Measurements from ENCODE around the gene SORCS2.

SORCS2 gene

GRCh38 chr4:7753271-7753670 lies 560.9 kb downstream of the SORCS2 start:
- H3K27ac Mint-ChIP-seq, result no peak overlapping the region
- peaks cover 40% of the 10 kb centered on the region for H3K27me3 Mint-ChIP-seq
- H3K4me3 Mint-ChIP-seq, result no peak overlapping the region
- H3K4me1 Mint-ChIP-seq (ENCODE audit: low read depth), result peaks cover 37% of the 10 kb centered on the region
- no peaks in the 10 kb centered on the region for H3K9me3 Mint-ChIP-seq
- intact Hi-C loops (cut with micrococcal nuclease), result no loop called here
- H3K36me3 Mint-ChIP-seq (ENCODE audit: low read depth), result no peaks in the 10 kb centered on the region

- intact Hi-C loops (cut with micrococcal nuclease), result no loop called here
- Mint-ChIP-seq H3K9me3 (no peaks in the 10 kb centered on the region), H3K4me1 (ENCODE audit: low read depth) (peaks cover 33% of the 10 kb centered on the region), H3K36me3 (ENCODE audit: low read depth) (no peaks in the 10 kb centered on the region), H3K27ac (no peak overlapping the region), H3K27me3 (peaks cover 37% of the 10 kb centered on the region), H3K4me3 (no peak overlapping the region)
Measured at GRCh38 chr4:7753931-7754465, 561.7 kb downstream of the SORCS2 start.

- H3K36me3 Mint-ChIP-seq (ENCODE audit: low read depth), result no peaks in the 10 kb centered on the region
- no peak overlapping the region for H3K4me3 Mint-ChIP-seq
- H3K27me3 Mint-ChIP-seq, result peaks cover 37% of the 10 kb centered on the region
- no peak overlapping the region for H3K27ac Mint-ChIP-seq
- H3K4me1 Mint-ChIP-seq (ENCODE audit: low read depth), result peaks cover 32% of the 10 kb centered on the region
- intact Hi-C loops (cut with micrococcal nuclease), result no loop called here
- no peaks in the 10 kb centered on the region for H3K9me3 Mint-ChIP-seq
Measured at GRCh38 chr4:7754565-7755262, 562.4 kb downstream of the SORCS2 start.

GRCh38 chr4:7755561-7755960 lies 563.2 kb downstream of the SORCS2 start:
- Mint-ChIP-seq H3K4me3 (no peak overlapping the region), H3K27ac (peak overlapping the region; percentile 17), H3K36me3 (ENCODE audit: low read depth) (no peaks in the 10 kb centered on the region), H3K27me3 (peaks cover 36% of the 10 kb centered on the region), H3K4me1 (ENCODE audit: low read depth) (peaks cover 38% of the 10 kb centered on the region), H3K9me3 (no peaks in the 10 kb centered on the region)
- intact Hi-C loops (cut with micrococcal nuclease), result no loop called here

DNA sequence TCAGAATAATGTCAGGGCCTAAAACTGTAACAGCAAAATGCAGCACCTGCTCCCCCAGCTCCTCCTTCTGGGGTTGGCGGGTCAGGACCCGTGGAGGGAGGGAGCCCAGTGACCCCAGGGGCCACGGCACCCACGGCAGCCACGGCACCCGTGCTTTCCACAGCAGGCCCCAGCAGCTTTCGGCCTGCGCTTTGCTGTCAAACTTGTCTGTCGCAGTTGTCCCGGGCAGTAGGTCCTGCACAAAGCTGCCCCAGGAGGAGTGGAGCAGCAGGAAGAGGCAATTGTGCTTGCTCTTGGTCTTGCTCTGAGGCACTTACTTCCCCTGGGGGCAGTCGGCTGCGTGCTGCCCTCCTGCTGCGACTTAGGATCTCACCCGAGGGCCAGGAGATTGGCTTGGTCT lies 563.7 kb downstream of the SORCS2 start:
- H3K9me3 Mint-ChIP-seq, result no peaks in the 10 kb centered on the region

DNA sequence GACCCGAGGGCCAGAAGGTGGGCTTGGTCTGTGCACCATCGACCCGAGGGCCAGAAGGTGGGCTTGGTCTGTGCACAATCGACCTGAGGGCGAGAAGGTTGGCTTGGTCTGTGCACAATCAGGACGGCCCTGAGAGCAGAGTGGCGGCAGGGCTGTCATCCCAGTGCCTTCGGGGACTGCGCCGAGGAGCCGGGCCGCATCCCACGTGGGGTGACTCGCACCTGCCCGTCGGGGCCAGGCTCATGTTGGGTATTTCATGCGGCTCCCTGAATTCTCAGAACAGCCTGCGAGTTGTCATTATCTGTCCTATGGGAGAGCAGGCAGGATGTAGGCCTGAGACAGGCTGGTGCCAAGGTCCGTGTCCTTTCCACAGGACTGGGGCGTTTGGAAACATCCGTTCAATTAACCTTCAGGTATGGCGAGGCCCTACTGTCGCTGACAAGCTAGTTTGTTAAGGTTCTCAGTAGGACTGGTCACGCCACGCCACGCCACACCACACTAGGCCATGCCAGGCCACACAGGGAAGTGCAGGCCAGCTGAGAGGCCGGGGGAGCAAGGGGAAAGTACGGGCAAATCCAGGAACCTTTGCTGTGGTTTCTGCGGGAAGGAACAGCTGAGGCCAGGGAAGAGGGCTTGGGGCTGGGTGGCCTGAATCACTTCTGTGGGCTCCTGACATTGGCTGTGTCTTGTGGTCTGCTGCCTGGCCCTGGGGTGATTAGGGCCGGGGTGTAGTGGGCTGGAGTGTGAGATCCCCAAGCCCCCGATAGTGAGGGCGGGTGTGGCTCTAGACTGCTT lies 564.4 kb downstream of the SORCS2 start:
- peaks cover 35% of the 10 kb centered on the region for H3K27me3 Mint-ChIP-seq
- intact Hi-C loops (cut with micrococcal nuclease), result no loop called here
- H3K36me3 Mint-ChIP-seq (ENCODE audit: low read depth), result no peaks in the 10 kb centered on the region
- H3K27ac Mint-ChIP-seq, result peak overlapping the region; percentile 64
- peaks cover 38% of the 10 kb centered on the region for H3K4me1 Mint-ChIP-seq (ENCODE audit: low read depth)
- no peaks in the 10 kb centered on the region for H3K9me3 Mint-ChIP-seq
- no peak overlapping the region for H3K4me3 Mint-ChIP-seq

More for the DNA sequence above, 563.7 kb downstream of the SORCS2 start:
- intact Hi-C loops (cut with micrococcal nuclease), result no loop called here
- Mint-ChIP-seq H3K27ac (no peak overlapping the region), H3K27me3 (peaks cover 36% of the 10 kb centered on the region), H3K36me3 (ENCODE audit: low read depth) (no peaks in the 10 kb centered on the region), H3K4me1 (ENCODE audit: low read depth) (peaks cover 38% of the 10 kb centered on the region), H3K4me3 (no peak overlapping the region)

DNA sequence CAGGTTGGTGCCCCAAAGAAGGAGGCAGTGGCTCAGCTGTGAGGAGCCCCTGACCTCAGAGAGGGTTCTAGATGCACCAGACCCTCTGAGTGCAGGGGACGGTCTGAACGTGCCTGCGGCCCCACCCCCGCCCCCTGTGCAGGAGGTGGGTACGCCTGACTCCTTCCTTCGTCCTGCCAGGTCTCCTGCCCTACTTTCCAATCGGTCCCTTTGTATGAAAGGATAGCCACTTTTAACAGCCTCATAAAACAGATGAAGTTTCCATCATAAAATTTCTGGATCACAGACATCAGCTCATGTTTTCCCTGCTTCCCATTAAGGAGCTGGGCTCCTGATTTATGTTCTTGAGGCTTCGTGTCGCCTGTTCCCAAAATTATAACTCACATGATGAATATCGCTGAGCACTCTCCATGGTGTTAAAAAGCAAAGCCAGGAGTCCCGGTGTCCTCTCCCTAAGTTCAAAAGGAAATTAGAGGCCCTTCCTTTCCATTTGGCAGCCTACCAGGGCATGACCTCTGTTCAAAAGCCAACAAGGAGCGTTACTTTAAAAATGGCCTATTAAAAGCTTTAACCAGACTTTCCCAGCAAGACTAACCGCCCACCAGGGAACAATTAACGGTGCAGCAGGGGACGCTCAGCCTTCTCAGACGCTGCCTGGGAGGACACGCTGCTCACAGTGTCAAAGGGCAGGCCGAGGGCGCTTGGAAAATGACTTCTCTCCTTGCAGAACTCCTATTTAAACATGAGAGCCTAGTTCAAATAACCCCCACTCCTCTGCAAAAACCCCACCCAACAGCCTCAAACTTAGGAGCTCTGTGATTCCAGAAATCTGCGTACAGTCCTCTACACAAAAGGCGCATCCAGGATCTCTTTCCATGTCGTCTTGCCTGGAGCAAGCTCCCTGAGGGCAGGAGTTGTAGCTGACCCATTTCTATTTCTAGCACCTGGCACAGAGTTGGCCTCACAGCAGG lies 565.4 kb downstream of the SORCS2 start:
- H3K27ac Mint-ChIP-seq, result peak overlapping the region; percentile 64
- H3K4me3 Mint-ChIP-seq, result no peak overlapping the region
- H3K4me1 Mint-ChIP-seq (ENCODE audit: low read depth), result peaks cover 35% of the 10 kb centered on the region
- no peaks in the 10 kb centered on the region for H3K36me3 Mint-ChIP-seq (ENCODE audit: low read depth)
- intact Hi-C loops (cut with micrococcal nuclease), result no loop called here
- no peaks in the 10 kb centered on the region for H3K9me3 Mint-ChIP-seq
- peaks cover 39% of the 10 kb centered on the region for H3K27me3 Mint-ChIP-seq

DNA sequence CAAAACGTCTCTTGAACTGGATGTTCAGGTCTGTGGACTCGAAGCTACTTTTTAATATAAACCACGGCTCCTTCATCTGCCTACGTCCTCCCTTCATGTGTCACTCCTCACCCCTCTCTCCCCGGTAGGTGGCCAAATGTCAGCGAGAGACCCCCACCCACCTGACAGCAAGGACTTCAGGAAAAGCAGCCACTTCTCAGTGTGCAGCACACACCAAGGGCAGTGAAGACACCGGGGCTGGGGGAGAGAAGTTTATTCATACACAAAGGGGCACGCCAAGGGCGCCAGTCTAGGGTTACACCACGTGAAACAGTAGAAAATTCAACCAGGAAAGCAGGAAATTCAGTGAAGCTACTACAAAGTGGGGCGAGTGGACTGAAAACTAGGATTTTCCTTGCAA lies 566.1 kb downstream of the SORCS2 start:
- Mint-ChIP-seq H3K9me3 (no peaks in the 10 kb centered on the region), H3K27ac (peak overlapping the region; percentile 64), H3K4me1 (ENCODE audit: low read depth) (peaks cover 34% of the 10 kb centered on the region), H3K36me3 (ENCODE audit: low read depth) (no peaks in the 10 kb centered on the region), H3K27me3 (peaks cover 42% of the 10 kb centered on the region), H3K4me3 (no peak overlapping the region)
- intact Hi-C loops (cut with micrococcal nuclease), result no loop called here

DNA sequence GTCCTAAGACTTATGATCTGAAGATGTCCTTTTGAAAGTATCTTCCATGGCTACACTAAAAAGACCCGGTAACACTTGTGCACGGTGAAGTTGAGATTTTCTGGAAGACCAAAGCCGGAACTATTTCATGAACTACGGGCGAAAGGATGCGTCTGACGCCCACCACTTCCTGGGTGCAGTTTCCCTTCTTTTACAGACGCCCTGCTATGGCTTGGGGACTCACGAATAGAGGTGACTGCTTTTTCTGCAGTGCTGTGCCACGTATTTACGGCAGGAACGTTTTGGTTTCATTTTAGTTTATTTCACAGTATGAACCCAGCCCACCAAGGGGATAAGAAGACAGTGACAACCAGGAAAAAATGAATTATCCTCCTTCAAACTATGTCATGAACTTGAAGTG lies 566.9 kb downstream of the SORCS2 start:
- Mint-ChIP-seq H3K4me3 (peak overlapping the region; percentile 32), H3K36me3 (ENCODE audit: low read depth) (no peaks in the 10 kb centered on the region), H3K9me3 (no peaks in the 10 kb centered on the region), H3K27me3 (peaks cover 45% of the 10 kb centered on the region), H3K4me1 (ENCODE audit: low read depth) (peaks cover 34% of the 10 kb centered on the region), H3K27ac (peak overlapping the region; percentile 43)
- intact Hi-C loops (cut with micrococcal nuclease), result no loop called here

DNA sequence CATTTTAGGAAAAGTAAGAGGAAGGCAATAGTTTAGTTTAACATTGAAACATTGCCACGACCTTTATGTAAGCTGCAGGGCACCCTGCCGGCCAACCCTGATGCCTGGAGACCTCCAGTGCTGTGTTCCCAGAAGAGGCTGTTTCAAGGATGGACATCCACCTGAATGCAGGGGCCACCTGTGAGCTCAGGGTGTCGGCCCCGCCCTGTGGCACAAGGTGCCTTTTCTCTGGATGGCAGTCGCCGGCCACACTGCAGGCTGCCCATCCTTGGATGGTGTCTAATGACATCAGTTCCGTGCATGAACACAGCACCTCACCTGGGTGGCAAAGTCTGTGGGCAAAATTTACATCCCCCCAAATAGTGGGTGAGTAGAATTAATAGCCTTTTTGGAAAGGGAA lies 567.3 kb downstream of the SORCS2 start:
- H3K27ac Mint-ChIP-seq, result peak overlapping the region; percentile 43
- no peaks in the 10 kb centered on the region for H3K36me3 Mint-ChIP-seq (ENCODE audit: low read depth)
- H3K4me1 Mint-ChIP-seq (ENCODE audit: low read depth), result peaks cover 34% of the 10 kb centered on the region
- H3K27me3 Mint-ChIP-seq, result peaks cover 42% of the 10 kb centered on the region
- H3K9me3 Mint-ChIP-seq, result no peaks in the 10 kb centered on the region
- intact Hi-C loops (cut with micrococcal nuclease), result loop anchor here (5.0 kb wide), 1 partner anchor 43 kb away; no protein-coding TSS in a partner anchor
- no peak overlapping the region for H3K4me3 Mint-ChIP-seq

- Mint-ChIP-seq H3K4me1 (ENCODE audit: low read depth) (peaks cover 34% of the 10 kb centered on the region), H3K36me3 (ENCODE audit: low read depth) (no peaks in the 10 kb centered on the region), H3K27me3 (peaks cover 40% of the 10 kb centered on the region), H3K27ac (peak overlapping the region; percentile 43), H3K9me3 (no peaks in the 10 kb centered on the region), H3K4me3 (no peak overlapping the region)
- intact Hi-C loops (cut with micrococcal nuclease), result loop anchor here (5.0 kb wide), 1 partner anchor 42 kb away; no protein-coding TSS in a partner anchor
Measured at GRCh38 chr4:7760228-7760627, 567.9 kb downstream of the SORCS2 start.

GRCh38 chr4:7760706-7761105 lies 568.4 kb downstream of the SORCS2 start:
- Mint-ChIP-seq H3K27ac (peak overlapping the region; percentile 43), H3K4me1 (ENCODE audit: low read depth) (peaks cover 34% of the 10 kb centered on the region), H3K9me3 (no peaks in the 10 kb centered on the region), H3K36me3 (ENCODE audit: low read depth) (no peaks in the 10 kb centered on the region), H3K4me3 (no peak overlapping the region), H3K27me3 (peaks cover 37% of the 10 kb centered on the region)
- intact Hi-C loops (cut with micrococcal nuclease), result loop anchor here (5.0 kb wide), 1 partner anchor 42 kb away; no protein-coding TSS in a partner anchor

GRCh38 chr4:7761312-7761711 lies 569.0 kb downstream of the SORCS2 start:
- intact Hi-C loops (cut with micrococcal nuclease), result loop anchor here (5.0 kb wide), 1 partner anchor 41 kb away; no protein-coding TSS in a partner anchor
- Mint-ChIP-seq H3K36me3 (ENCODE audit: low read depth) (no peaks in the 10 kb centered on the region), H3K27ac (no peak overlapping the region), H3K4me1 (ENCODE audit: low read depth) (peaks cover 34% of the 10 kb centered on the region), H3K9me3 (no peaks in the 10 kb centered on the region), H3K27me3 (peaks cover 36% of the 10 kb centered on the region), H3K4me3 (no peak overlapping the region)

All from dendritic cell treated with granulocyte-macrophage colony-stimulating factor and Interleukin-4, amounts not matched to agents 40 ng/mL and 50 ng/mL, for 4 days (primary cell).